ENCODE results near the gene IFFO2. TPM values are rescaled to one million over a fixed set of nuclear protein-coding genes. Genes with fewer than 3 reads are reported as not detected.

IFFO2 gene
- total and polyA plus RNA-seq, 8 donors: 13.9 to 38.4 (median 24.3) TPM

GRCh38 chr1:18950401-18951026, 6.0 kb downstream of the IFFO2 start:
- Histone ChIP-seq H3K27me3 (no peaks in the 10 kb centered on the region), H3K4me3 (peak overlapping the region in 2 of 4 donors; percentile 12 to 13), H3K36me3 (no peaks in the 10 kb centered on the region), H3K27ac (peak overlapping the region; percentile 48 to 78 (median 60)), H3K9me3 (no peaks in the 10 kb centered on the region), H3K4me1 (peaks cover 22 to 73% (median 26%) of the 10 kb centered on the region in 3 donors)
- TF ChIP-seq CTCF (IDR thresholded peaks at IDR 0.05): no peak
- WGBS, 2 donors: 50 to 55% methylated on average over 19 of the region's 19 CpGs
- DNase-seq (peak in 1 of 6 donors; percentile 29), ATAC-seq (peak in 1 of 4 donors; percentile 2), FAIRE-seq (no peak)
- intact Hi-C loops (cut with DNase I): loop anchor here in 1 of 3 donors (10.0 kb wide), 1 partner anchor 46 kb away; the partner anchor contains the start of gene ALDH4A1

GRCh38 chr1:18949686-18950400, 6.6 kb downstream of the IFFO2 start:
- intact Hi-C loops (cut with DNase I): loop anchor here in 2 of 3 donors (5.0 to 10.0 kb wide), 2 partner anchors 38 to 45 kb away; partner anchors contain the start of gene ALDH4A1 (in 1 of the 2)
- peak overlapping the region; percentile 48 to 78 (median 60) for H3K27ac ChIP-seq
- H3K27me3 ChIP-seq: no peaks in the 10 kb centered on the region
- ATAC-seq (peak in 3 of 4 donors; percentile 2 to 5 (median 5)), FAIRE-seq (no peak), DNase-seq (peak in 1 of 6 donors; percentile 21)
- 48 to 50% methylated on average over 22 of the region's 22 CpGs for WGBS, 2 donors
- no peak for TF ChIP-seq CTCF (IDR thresholded peaks at IDR 0.05)
- H3K36me3 ChIP-seq: no peaks in the 10 kb centered on the region
- H3K4me3 ChIP-seq: peak overlapping the region in 2 of 4 donors; percentile 3 to 13
- no peaks in the 10 kb centered on the region for H3K9me3 ChIP-seq
- peaks cover 29 to 79% (median 31%) of the 10 kb centered on the region in 3 donors for H3K4me1 ChIP-seq

DNA sequence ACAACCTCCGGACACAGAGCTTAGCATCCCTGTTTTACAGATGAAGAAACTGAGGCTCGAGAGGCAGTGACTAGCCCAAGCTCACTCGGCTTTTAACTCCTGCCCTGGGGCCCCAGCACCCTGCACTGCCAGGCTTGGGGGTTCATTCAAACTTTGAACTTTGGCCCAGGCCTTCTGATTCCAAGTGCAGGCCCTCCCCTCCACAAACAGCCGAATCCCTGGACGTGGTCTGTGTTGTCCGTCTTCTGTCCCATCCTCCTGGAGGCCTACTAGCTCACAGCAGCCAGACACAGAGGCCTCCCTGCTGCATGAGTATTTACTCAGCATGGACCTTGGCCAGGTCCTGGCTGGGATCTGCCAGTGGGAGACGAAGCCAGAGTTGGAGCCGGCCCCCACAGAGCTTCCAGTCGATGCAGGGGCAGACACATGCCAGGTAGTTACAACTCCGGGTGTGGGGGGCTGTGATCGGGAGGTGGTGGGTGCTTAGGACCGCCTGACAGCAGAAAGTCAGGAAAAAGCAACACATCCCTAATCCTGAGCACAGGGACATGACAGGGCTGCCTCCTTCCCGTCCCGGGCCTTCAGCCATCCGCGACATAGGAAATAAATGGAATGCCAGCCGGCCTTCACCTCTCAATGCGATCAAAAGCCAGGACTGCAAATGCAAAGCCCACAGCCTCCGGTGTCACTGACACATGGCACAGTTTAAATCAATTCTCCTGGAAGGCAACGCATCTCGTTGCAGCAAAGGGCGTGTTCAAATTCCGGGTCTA, 7.4 kb downstream of the IFFO2 start:
- 36 to 40% methylated on average over 23 of the region's 23 CpGs for WGBS, 2 donors
- H3K9me3 ChIP-seq: no peaks in the 10 kb centered on the region
- ATAC-seq (peak; percentile 44 to 66 (median 60)), DNase-seq (peak in 3 of 6 donors; percentile 51 to 66 (median 54)), FAIRE-seq (no peak)
- peak overlapping the region in 1 of 4 donors; percentile 3 for H3K4me3 ChIP-seq
- H3K27ac ChIP-seq: peak overlapping the region; percentile 31 to 78 (median 60)
- intact Hi-C loops (cut with DNase I): loop anchor here in 1 of 3 donors (5.0 kb wide), 1 partner anchor 37 kb away; no protein-coding TSS in a partner anchor
- H3K27me3 ChIP-seq: no peaks in the 10 kb centered on the region
- H3K36me3 ChIP-seq: no peaks in the 10 kb centered on the region
- no peak for TF ChIP-seq CTCF (IDR thresholded peaks at IDR 0.05)
- H3K4me1 ChIP-seq: peaks cover 31 to 82% (median 35%) of the 10 kb centered on the region in 3 donors

- intact Hi-C loops (cut with DNase I): loop anchor here in 1 of 3 donors (5.0 kb wide), 1 partner anchor 36 kb away; no protein-coding TSS in a partner anchor
- Histone ChIP-seq H3K36me3 (peaks cover 0 to 2% (median 0%) of the 10 kb centered on the region in 3 donors), H3K9me3 (no peaks in the 10 kb centered on the region), H3K4me3 (no peak overlapping the region), H3K27me3 (no peaks in the 10 kb centered on the region), H3K27ac (peak overlapping the region; percentile 10 to 78 (median 50)), H3K4me1 (peaks cover 31 to 77% (median 35%) of the 10 kb centered on the region in 3 donors)
- FAIRE-seq (no peak), DNase-seq (peak in 1 of 6 donors; percentile 9), ATAC-seq (peak in 3 of 4 donors; percentile 2 to 14 (median 8))
- WGBS, 2 donors: 53 to 55% methylated on average over 15 of the region's 15 CpGs
- TF ChIP-seq CTCF (IDR thresholded peaks at IDR 0.05): no peak
These were observed 8.2 kb downstream of the IFFO2 start for GRCh38 chr1:18948048-18948912.

All from pancreas (tissue), 10 donors.